D721Med (cell line): Measurements from ENCODE around the gene MPL.
"Not testable (repeated sequence)": the region's sequence is repeated elsewhere in the genome, so short reads cannot be mapped to it uniquely, and the experiment has no call there.

ENCODE experiments used
- DNase-seq: peaks from one replicate; pipeline ENCODE4 v3.0.0; 2011; ENCODE audit warnings: low spot score; ENCODE audit not compliant: insufficient read length
- FAIRE-seq: peaks from 2 replicates; lab custom pipeline; 2011; peaks lifted over from hg19 to GRCh38; lab: Jason Lieb, UNC
- CTCF ChIP-seq: IDR thresholded peaks from 2 replicates; pipeline ENCODE4 v1.5.1; 2012; ENCODE audit warnings: mild to moderate bottlenecking, control low read depth; ENCODE audit not compliant: insufficient read depth; ENCODE audit errors: missing control alignments

MPL gene

GRCh38 chr1:43388613-43389012 lies 51.0 kb downstream of the MPL start:
- no peak for TF ChIP-seq CTCF
- DNase-seq (no peak), FAIRE-seq (no peak)

- no peak for TF ChIP-seq CTCF
- peak; percentile 72 for DNase-seq
- no peak for FAIRE-seq
These were observed 52.0 kb downstream of the MPL start, which contains the start of the genes MED8 and SZT2 for GRCh38 chr1:43389326-43390313. Gene MED8 (minus strand): TSS chr1:43389800. CDS start chr1:43389764, 36 bp downstream. Gene SZT2 (plus strand): TSS chr1:43389899. CDS start chr1:43389969, 70 bp downstream.

GRCh38 chr1:43392702-43393101 lies 55.1 kb downstream of the MPL start:
- DNase-seq: no peak
- TF ChIP-seq CTCF: no peak
- no peak for FAIRE-seq

GRCh38 chr1:43395523-43395922 lies 57.9 kb downstream of the MPL start:
- TF ChIP-seq CTCF: no peak
- DNase-seq (no peak), FAIRE-seq (no peak)

GRCh38 chr1:43396059-43396458 lies 58.4 kb downstream of the MPL start:
- FAIRE-seq (no peak), DNase-seq (no peak)
- TF ChIP-seq CTCF: no peak

GRCh38 chr1:43398227-43398626 lies 60.6 kb downstream of the MPL start:
- no peak for FAIRE-seq
- no peak for TF ChIP-seq CTCF
- DNase-seq: no peak

GRCh38 chr1:43400441-43400840 lies 62.8 kb downstream of the MPL start:
- FAIRE-seq, DNase-seq: not testable (repeated sequence)
